HG02885 (cell line): ENCODE results near the gene PLPP7.
A peak's percentile ranks its signal among the peaks of the same experiment; 100 is the strongest.
"Not testable (repeated sequence)": the region's sequence is repeated elsewhere in the genome, so short reads cannot be mapped to it uniquely, and the experiment has no call there.

Experiments
- ATAC-seq: cut with Tn5 transposase; IDR thresholded peaks from one replicate; pipeline ENCODE4 v1.9.1; 2021; ENCODE audit warnings: mild to moderate bottlenecking; ENCODE audit not compliant: unreplicated experiment, poor library complexity

The PLPP7 gene

GRCh38 chr9:131324736-131325679 lies 35.5 kb downstream of the PLPP7 start:
- ATAC-seq: no peak

- no peak for ATAC-seq
These were observed 39.7 kb downstream of the PLPP7 start for GRCh38 chr9:131329241-131329641.

GRCh38 chr9:131330814-131331600 lies 41.5 kb downstream of the PLPP7 start:
- ATAC-seq: no peak

- not testable (repeated sequence) for ATAC-seq
These were observed 42.5 kb downstream of the PLPP7 start for GRCh38 chr9:131331996-131332395.

GRCh38 chr9:131333771-131334628 lies 44.5 kb downstream of the PLPP7 start:
- no peak for ATAC-seq

- no peak for ATAC-seq
These were observed 45.3 kb downstream of the PLPP7 start for GRCh38 chr9:131334629-131335367.

- ATAC-seq: no peak
These were observed 45.8 kb downstream of the PLPP7 start for GRCh38 chr9:131335368-131335755.

GRCh38 chr9:131337131-131337848 lies 47.8 kb downstream of the PLPP7 start:
- ATAC-seq: no peak

- ATAC-seq: not testable (repeated sequence)
These were observed 49.7 kb downstream of the PLPP7 start for GRCh38 chr9:131339212-131339611.

- ATAC-seq: not testable (repeated sequence)
These were observed 55.5 kb downstream of the PLPP7 start for GRCh38 chr9:131344931-131345535.

GRCh38 chr9:131346559-131346958 lies 57.0 kb downstream of the PLPP7 start:
- no peak for ATAC-seq

GRCh38 chr9:131347376-131348020 lies 58.0 kb downstream of the PLPP7 start:
- ATAC-seq: no peak

GRCh38 chr9:131348631-131349521 lies 59.4 kb downstream of the PLPP7 start:
- no peak for ATAC-seq

GRCh38 chr9:131349522-131349880 lies 60.0 kb downstream of the PLPP7 start:
- no peak for ATAC-seq

GRCh38 chr9:131349881-131350563 lies 60.5 kb downstream of the PLPP7 start:
- peak; percentile 46 for ATAC-seq

GRCh38 chr9:131356479-131356878 lies 67.0 kb downstream of the PLPP7 start:
- ATAC-seq: not testable (repeated sequence)

- no peak for ATAC-seq
These were observed 69.0 kb downstream of the PLPP7 start for GRCh38 chr9:131358556-131358955.
